ENCODE measurements around the gene METRNL.
A peak's percentile ranks its signal among the peaks of the same experiment; 100 is the strongest.
"Not testable (repeated sequence)": the region's sequence is repeated elsewhere in the genome, so short reads cannot be mapped to it uniquely, and the experiment has no call there.

METRNL gene

GRCh38 chr17:83124871-83125514, 45.6 kb downstream of the METRNL start:
- DNase-seq, result no peak

GRCh38 chr17:83125515-83126274, 46.3 kb downstream of the METRNL start:
- no peak for DNase-seq

GRCh38 chr17:83126275-83126811, 46.9 kb downstream of the METRNL start:
- DNase-seq, result no peak

GRCh38 chr17:83127431-83128160, 48.2 kb downstream of the METRNL start:
- DNase-seq, result no peak

- DNase-seq, result no peak
These were observed 49.2 kb downstream of the METRNL start for GRCh38 chr17:83128306-83129240.

GRCh38 chr17:83129676-83130075, 50.3 kb downstream of the METRNL start:
- DNase-seq, result no peak

GRCh38 chr17:83131401-83132011, 52.1 kb downstream of the METRNL start:
- DNase-seq, result no peak

GRCh38 chr17:83132251-83133081, 53.1 kb downstream of the METRNL start:
- DNase-seq, result no peak

- peak; percentile 24 for DNase-seq
These were observed 54.1 kb downstream of the METRNL start for GRCh38 chr17:83133302-83134121.

- not testable (repeated sequence) for DNase-seq
These were observed 55.0 kb downstream of the METRNL start for GRCh38 chr17:83134456-83134855.

- no peak for DNase-seq
These were observed 56.3 kb downstream of the METRNL start for GRCh38 chr17:83135692-83136091.

- no peak for DNase-seq
These were observed 56.7 kb downstream of the METRNL start for GRCh38 chr17:83136156-83136555.

- DNase-seq, result no peak
These were observed 57.5 kb downstream of the METRNL start for GRCh38 chr17:83136931-83137330.

- no peak for DNase-seq
These were observed 58.1 kb downstream of the METRNL start for GRCh38 chr17:83137523-83137922.

GRCh38 chr17:83138820-83139219, 59.4 kb downstream of the METRNL start:
- no peak for DNase-seq

GRCh38 chr17:83139541-83140248, 60.3 kb downstream of the METRNL start:
- DNase-seq, result not testable (repeated sequence)

- not testable (repeated sequence) for DNase-seq
These were observed 60.8 kb downstream of the METRNL start for GRCh38 chr17:83140249-83140566.

GRCh38 chr17:83142619-83143018, 63.2 kb downstream of the METRNL start:
- no peak for DNase-seq

GRCh38 chr17:83143817-83144231, 64.4 kb downstream of the METRNL start:
- DNase-seq, result no peak

Measured in fibroblast of skin of abdomen (primary cell).